ENCODE results near the gene CD1D. TPM values are rescaled to one million over a fixed set of nuclear protein-coding genes. Genes with fewer than 3 reads are reported as not detected.
"Not testable (repeated sequence)": the region's sequence is repeated elsewhere in the genome, so short reads cannot be mapped to it uniquely, and the experiment has no call there.

Gene CD1D
- total RNA-seq, 1 donor: not detected

- H2AFZ ChIP-seq (ENCODE audit: low read length): no peak overlapping the region
- no peaks in the 10 kb centered on the region for H3K36me3 ChIP-seq (ENCODE audit: insufficient read depth, low read length)
- no peak for TF ChIP-seq CTCF (IDR thresholded peaks at IDR 0.05; ENCODE audit: extremely low read depth, low read depth, low read length)
- no peak overlapping the region for H3K27ac ChIP-seq (ENCODE audit: low read depth, low read length)
- H3K4me2 ChIP-seq (ENCODE audit: insufficient read depth, low read length): no peak overlapping the region
- peaks cover 5% of the 10 kb centered on the region for H3K27me3 ChIP-seq (ENCODE audit: insufficient read depth, low read length)
- no peaks in the 10 kb centered on the region for H3K9me3 ChIP-seq (ENCODE audit: low read depth, low read length)
- no peaks in the 10 kb centered on the region for H3K79me2 ChIP-seq (ENCODE audit: insufficient read depth, low read length)
- H4K20me1 ChIP-seq (ENCODE audit: insufficient read depth, low read length): no peaks in the 10 kb centered on the region
- no peak overlapping the region for H3K4me3 ChIP-seq (ENCODE audit: insufficient read depth, low read length)
- DNase-seq (ENCODE audit: insufficient read length, low spot score, missing footprints): no peak
- H3K4me1 ChIP-seq (ENCODE audit: insufficient read depth, low read length): no peaks in the 10 kb centered on the region
Observed at GRCh38 chr1:158159597-158159996, 21.1 kb upstream of the CD1D start.

GRCh38 chr1:158161446-158161845 lies 19.2 kb upstream of the CD1D start:
- Histone ChIP-seq H3K4me2 (ENCODE audit: insufficient read depth, low read length) (no peak overlapping the region), H3K9me3 (ENCODE audit: low read depth, low read length) (no peaks in the 10 kb centered on the region), H3K36me3 (ENCODE audit: insufficient read depth, low read length) (no peaks in the 10 kb centered on the region), H3K27ac (ENCODE audit: low read depth, low read length) (no peak overlapping the region), H3K4me3 (ENCODE audit: insufficient read depth, low read length) (no peak overlapping the region), H4K20me1 (ENCODE audit: insufficient read depth, low read length) (no peaks in the 10 kb centered on the region), H3K27me3 (ENCODE audit: insufficient read depth, low read length) (peaks cover 5% of the 10 kb centered on the region), H3K79me2 (ENCODE audit: insufficient read depth, low read length) (no peaks in the 10 kb centered on the region), H3K4me1 (ENCODE audit: insufficient read depth, low read length) (no peaks in the 10 kb centered on the region), H2AFZ (ENCODE audit: low read length) (no peak overlapping the region)
- TF ChIP-seq CTCF (IDR thresholded peaks at IDR 0.05; ENCODE audit: extremely low read depth, low read depth, low read length): no peak
- no peak for DNase-seq (ENCODE audit: insufficient read length, low spot score, missing footprints)

GRCh38 chr1:158163000-158163947 lies 17.4 kb upstream of the CD1D start:
- TF ChIP-seq CTCF (IDR thresholded peaks at IDR 0.05; ENCODE audit: extremely low read depth, low read depth, low read length): no peak
- Histone ChIP-seq H3K4me3 (ENCODE audit: insufficient read depth, low read length) (no peak overlapping the region), H3K79me2 (ENCODE audit: insufficient read depth, low read length) (no peaks in the 10 kb centered on the region)

GRCh38 chr1:158169105-158169504 lies 11.6 kb upstream of the CD1D start:
- DNase-seq (ENCODE audit: insufficient read length, low spot score, missing footprints): no peak
- no peaks in the 10 kb centered on the region for H3K4me1 ChIP-seq (ENCODE audit: insufficient read depth, low read length)
- no peak overlapping the region for H3K27ac ChIP-seq (ENCODE audit: low read depth, low read length)
- H3K79me2 ChIP-seq (ENCODE audit: insufficient read depth, low read length): no peaks in the 10 kb centered on the region
- no peak for TF ChIP-seq CTCF (IDR thresholded peaks at IDR 0.05; ENCODE audit: extremely low read depth, low read depth, low read length)
- no peaks in the 10 kb centered on the region for H4K20me1 ChIP-seq (ENCODE audit: insufficient read depth, low read length)
- no peaks in the 10 kb centered on the region for H3K9me3 ChIP-seq (ENCODE audit: low read depth, low read length)
- no peak overlapping the region for H2AFZ ChIP-seq (ENCODE audit: low read length)
- H3K4me2 ChIP-seq (ENCODE audit: insufficient read depth, low read length): no peak overlapping the region
- no peaks in the 10 kb centered on the region for H3K36me3 ChIP-seq (ENCODE audit: insufficient read depth, low read length)
- peaks cover 6% of the 10 kb centered on the region for H3K27me3 ChIP-seq (ENCODE audit: insufficient read depth, low read length)
- H3K4me3 ChIP-seq (ENCODE audit: insufficient read depth, low read length): no peak overlapping the region

More at GRCh38 chr1:158163000-158163947, 17.4 kb upstream of the CD1D start:
- H3K36me3 ChIP-seq (ENCODE audit: insufficient read depth, low read length): no peaks in the 10 kb centered on the region
- DNase-seq (ENCODE audit: insufficient read length, low spot score, missing footprints): no peak
- H3K27ac ChIP-seq (ENCODE audit: low read depth, low read length): no peak overlapping the region
- H2AFZ ChIP-seq (ENCODE audit: low read length): no peak overlapping the region
- H3K4me2 ChIP-seq (ENCODE audit: insufficient read depth, low read length): no peak overlapping the region
- no peaks in the 10 kb centered on the region for H3K9me3 ChIP-seq (ENCODE audit: low read depth, low read length)
- H3K4me1 ChIP-seq (ENCODE audit: insufficient read depth, low read length): no peaks in the 10 kb centered on the region
- peaks cover 5% of the 10 kb centered on the region for H3K27me3 ChIP-seq (ENCODE audit: insufficient read depth, low read length)
- H4K20me1 ChIP-seq (ENCODE audit: insufficient read depth, low read length): no peaks in the 10 kb centered on the region

- DNase-seq (ENCODE audit: insufficient read length, low spot score, missing footprints); H3K4me2 ChIP-seq (ENCODE audit: insufficient read depth, low read length); H3K4me3 ChIP-seq (ENCODE audit: insufficient read depth, low read length); H4K20me1 ChIP-seq (ENCODE audit: insufficient read depth, low read length); H3K79me2 ChIP-seq (ENCODE audit: insufficient read depth, low read length); H3K36me3 ChIP-seq (ENCODE audit: insufficient read depth, low read length); H2AFZ ChIP-seq (ENCODE audit: low read length); H3K9me3 ChIP-seq (ENCODE audit: low read depth, low read length); H3K4me1 ChIP-seq (ENCODE audit: insufficient read depth, low read length); H3K27ac ChIP-seq (ENCODE audit: low read depth, low read length): not testable (repeated sequence)
- H3K27me3 ChIP-seq (ENCODE audit: insufficient read depth, low read length): peaks cover 38% of the 10 kb centered on the region
Observed at GRCh38 chr1:158175915-158176314, 4.8 kb upstream of the CD1D start.
